GM20000 (cell line): ENCODE results near the gene SPOCK1.

ENCODE experiments used
- DNase-seq: peaks from one replicate; pipeline ENCODE4 v3.0.0; 2012; ENCODE audit warnings: low spot score
- CTCF ChIP-seq: IDR thresholded peaks from 2 replicates; pipeline ENCODE4 v1.5.1; 2012; ENCODE audit warnings: mild to moderate bottlenecking, control low read depth; ENCODE audit errors: extremely low read depth, missing control alignments

The SPOCK1 gene

DNA sequence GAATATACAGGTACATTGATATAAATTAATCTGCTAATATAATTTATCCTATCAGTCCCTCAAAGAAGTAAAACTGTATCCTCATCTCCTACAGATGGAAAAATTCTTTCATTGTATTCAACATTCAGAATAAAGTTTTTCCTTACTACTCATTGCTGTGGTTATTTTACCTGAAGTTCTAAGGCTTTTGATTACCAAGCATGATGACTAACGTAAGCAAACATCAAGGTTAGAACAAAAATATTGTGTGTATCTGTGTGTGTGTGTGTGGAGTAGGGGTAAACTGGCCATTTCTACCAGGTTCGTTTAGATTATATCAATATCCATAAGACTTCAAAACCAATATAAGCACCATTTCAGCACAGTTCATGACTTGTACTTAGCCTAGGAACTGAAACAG lies 573.1 kb downstream of the SPOCK1 start:
- DNase-seq, result no peak
- TF ChIP-seq CTCF, result no peak
